ES-I3 (cell line): Measurements from ENCODE around the gene CDH4.

ENCODE experiments used
- H3K36me3 ChIP-seq: 2 replicates; pipeline ENCODE4 v1.6.1; 2013; ENCODE audit warnings: mild to moderate bottlenecking, low read length, control low read depth, moderate library complexity; ENCODE audit not compliant: insufficient read depth
- H3K4me1 ChIP-seq: 2 replicates; pipeline ENCODE4 v1.6.1; 2013; ENCODE audit warnings: mild to moderate bottlenecking, control low read depth, low read length; ENCODE audit not compliant: insufficient read depth
- H3K9ac ChIP-seq: 2 replicates; pipeline ENCODE4 v1.6.1; 2013; ENCODE audit warnings: low read depth, mild to moderate bottlenecking, low read length, moderate library complexity
- H3K9me3 ChIP-seq: 2 replicates; pipeline ENCODE4 v1.6.1; 2013; ENCODE audit warnings: mild to moderate bottlenecking, low read length, moderate library complexity; ENCODE audit not compliant: control insufficient read depth, insufficient read depth

CDH4 gene

DNA sequence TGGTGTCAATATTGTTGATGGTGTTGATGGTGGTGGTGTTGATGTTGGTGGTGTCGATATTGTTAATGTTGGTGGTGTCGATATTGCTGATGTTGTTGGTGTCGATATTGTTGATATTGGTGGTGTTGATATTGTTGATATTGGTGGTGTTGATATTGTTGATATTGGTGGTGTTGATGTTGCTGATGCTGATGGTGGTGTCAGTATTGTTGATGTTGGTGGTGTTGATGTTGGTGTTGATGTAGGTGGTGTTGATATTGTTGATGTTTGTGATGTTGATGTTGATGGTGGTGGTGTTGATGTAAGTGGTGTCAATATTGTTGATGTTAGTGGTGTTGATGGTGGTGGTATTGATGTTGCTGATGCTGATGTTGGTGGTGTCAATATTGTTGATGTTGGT is 240.0 kb downstream of the CDH4 start:
- Histone ChIP-seq H3K9me3 (no peaks in the 10 kb centered on the region), H3K9ac (no peak overlapping the region), H3K4me1 (peaks cover 10% of the 10 kb centered on the region), H3K36me3 (no peaks in the 10 kb centered on the region)

DNA sequence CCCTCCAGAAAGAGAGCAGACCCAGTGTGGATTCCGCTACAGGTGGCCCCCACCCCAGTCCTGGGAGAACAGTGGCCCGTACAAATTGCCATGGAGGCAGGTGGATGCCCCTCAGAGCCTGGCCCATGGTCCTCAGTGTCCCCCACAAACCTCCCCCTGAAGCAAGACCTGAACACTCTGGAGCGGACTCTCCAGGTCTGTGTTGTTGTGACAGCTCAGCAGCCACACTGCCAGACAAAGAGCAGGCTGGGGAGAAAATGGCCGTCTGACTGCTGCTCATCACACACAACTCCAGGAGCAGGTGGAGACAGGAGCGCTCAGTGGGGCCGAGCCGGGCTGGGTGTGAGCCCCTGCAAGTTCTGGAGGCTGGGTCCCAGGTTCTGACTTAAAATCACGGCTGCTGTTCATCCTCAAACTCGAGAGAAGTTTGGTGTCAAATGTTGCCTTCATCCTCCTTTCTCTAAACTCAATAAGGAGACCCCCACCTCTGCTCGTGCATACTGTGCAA is 241.8 kb downstream of the CDH4 start:
- no peaks in the 10 kb centered on the region for H3K9me3 ChIP-seq
- no peak overlapping the region for H3K9ac ChIP-seq
- peaks cover 10% of the 10 kb centered on the region for H3K4me1 ChIP-seq
- no peaks in the 10 kb centered on the region for H3K36me3 ChIP-seq

- Histone ChIP-seq H3K9ac (no peak overlapping the region), H3K36me3 (no peaks in the 10 kb centered on the region), H3K9me3 (no peaks in the 10 kb centered on the region), H3K4me1 (peaks cover 11% of the 10 kb centered on the region)
Measured at GRCh38 chr20:61494763-61495575, 242.9 kb downstream of the CDH4 start.

- no peaks in the 10 kb centered on the region for H3K9me3 ChIP-seq
- peaks cover 23% of the 10 kb centered on the region for H3K4me1 ChIP-seq
- no peak overlapping the region for H3K9ac ChIP-seq
- H3K36me3 ChIP-seq: no peaks in the 10 kb centered on the region
Measured at GRCh38 chr20:61497029-61497627, 245.1 kb downstream of the CDH4 start.

DNA sequence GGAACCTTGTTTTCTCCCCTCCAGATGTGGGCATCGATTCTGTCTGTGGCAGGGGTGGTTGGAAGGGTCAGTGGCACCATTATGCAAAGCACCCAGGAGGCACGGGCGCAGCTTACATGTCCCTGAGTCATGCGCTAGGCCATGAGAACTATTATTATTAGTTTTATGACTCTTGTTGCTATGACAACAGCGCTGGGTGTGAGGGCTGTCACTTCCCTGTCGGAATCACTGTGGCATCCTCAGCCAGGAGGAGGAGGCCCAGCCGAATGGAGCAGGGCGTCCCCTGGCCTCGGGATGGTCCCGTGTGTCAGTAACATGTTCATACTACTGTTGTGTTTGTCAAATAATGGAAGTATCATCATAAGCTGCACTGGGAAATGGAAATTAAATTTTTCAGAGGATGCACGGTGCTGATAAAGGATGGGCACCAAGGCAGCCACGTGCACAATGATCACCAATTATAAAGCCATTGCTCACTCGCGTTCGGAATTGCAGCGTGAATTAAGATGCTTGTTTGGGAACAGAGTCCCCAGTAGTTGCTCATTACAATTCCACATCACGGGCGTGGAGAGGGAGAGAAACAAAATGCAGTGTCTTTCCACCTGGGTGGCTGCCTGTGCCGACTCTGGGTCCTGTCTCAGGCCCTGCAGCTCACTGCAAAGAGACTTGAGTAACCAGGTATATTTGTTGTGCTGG is 247.9 kb downstream of the CDH4 start:
- Histone ChIP-seq H3K36me3 (no peaks in the 10 kb centered on the region), H3K9me3 (no peaks in the 10 kb centered on the region), H3K4me1 (peaks cover 23% of the 10 kb centered on the region), H3K9ac (no peak overlapping the region)

DNA sequence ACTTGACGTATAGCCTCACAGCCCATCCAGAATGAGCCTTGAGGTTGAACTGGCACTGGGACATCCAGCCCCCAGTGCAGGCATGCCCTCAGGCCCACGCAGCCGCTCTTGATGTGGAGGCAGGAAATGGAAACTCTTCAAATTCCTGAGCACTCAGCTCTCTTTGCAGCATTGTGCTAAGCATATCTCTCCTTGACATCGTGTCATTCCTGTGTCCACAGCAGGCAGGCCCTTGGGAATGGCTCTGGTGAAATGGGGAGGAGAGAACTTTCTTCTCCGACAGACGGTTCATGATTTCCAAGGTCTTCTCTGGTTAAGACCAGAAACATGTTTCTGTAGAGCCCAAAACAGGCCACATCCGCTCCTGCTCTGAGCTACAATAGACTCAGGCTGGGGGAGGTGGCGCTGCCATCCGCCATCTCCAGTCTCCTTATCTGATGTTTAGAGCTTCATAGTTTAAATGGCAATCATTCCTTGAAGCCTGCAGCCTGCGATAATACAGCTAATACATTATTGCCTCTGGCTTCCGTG is 248.8 kb downstream of the CDH4 start:
- no peak overlapping the region for H3K9ac ChIP-seq
- no peaks in the 10 kb centered on the region for H3K36me3 ChIP-seq
- no peaks in the 10 kb centered on the region for H3K9me3 ChIP-seq
- peaks cover 23% of the 10 kb centered on the region for H3K4me1 ChIP-seq

DNA sequence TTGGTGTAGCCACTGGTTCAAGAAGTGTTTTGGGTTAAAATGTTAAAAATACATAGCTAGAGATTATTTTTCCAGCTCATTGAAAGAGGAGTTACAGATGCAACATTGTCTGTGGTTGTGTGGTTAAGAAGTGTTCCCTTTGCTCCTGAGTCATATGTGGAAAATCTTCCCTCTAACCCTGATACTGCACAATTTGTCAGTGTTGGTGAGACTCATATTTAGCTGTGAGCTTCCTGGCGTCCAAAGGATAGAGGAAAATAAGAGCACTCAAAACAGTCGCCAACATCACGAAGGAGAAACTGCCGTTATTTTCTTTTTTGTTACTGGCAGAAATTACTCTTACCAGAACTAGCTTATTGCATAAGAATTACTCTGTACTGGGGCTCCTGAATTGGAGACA is 250.4 kb downstream of the CDH4 start:
- Histone ChIP-seq H3K36me3 (no peaks in the 10 kb centered on the region), H3K4me1 (peaks cover 13% of the 10 kb centered on the region), H3K9ac (no peak overlapping the region), H3K9me3 (no peaks in the 10 kb centered on the region)

- Histone ChIP-seq H3K4me1 (peaks cover 16% of the 10 kb centered on the region), H3K9me3 (no peaks in the 10 kb centered on the region), H3K36me3 (no peaks in the 10 kb centered on the region), H3K9ac (no peak overlapping the region)
Measured at GRCh38 chr20:61503106-61503505, 251.0 kb downstream of the CDH4 start.

DNA sequence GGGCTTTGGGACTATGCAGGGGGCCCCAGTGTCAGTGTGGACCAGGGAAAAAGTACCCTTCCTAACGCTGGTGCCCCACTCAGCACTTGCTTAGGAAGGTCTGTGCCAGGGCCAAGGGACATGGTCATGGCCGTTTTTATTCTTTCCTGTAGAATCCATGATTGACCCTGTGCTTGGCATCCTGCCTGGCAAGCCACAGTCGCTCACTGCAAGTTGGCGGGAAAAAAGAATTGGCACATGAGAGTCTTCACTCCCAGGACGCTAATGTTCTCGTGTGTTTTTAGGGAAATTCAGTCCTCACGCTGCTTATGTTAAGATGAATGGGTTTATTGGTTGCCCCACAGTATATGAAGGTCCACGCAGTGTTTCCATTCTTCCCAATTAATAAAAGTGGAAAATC is 253.4 kb downstream of the CDH4 start:
- H3K4me1 ChIP-seq: peaks cover 12% of the 10 kb centered on the region

DNA sequence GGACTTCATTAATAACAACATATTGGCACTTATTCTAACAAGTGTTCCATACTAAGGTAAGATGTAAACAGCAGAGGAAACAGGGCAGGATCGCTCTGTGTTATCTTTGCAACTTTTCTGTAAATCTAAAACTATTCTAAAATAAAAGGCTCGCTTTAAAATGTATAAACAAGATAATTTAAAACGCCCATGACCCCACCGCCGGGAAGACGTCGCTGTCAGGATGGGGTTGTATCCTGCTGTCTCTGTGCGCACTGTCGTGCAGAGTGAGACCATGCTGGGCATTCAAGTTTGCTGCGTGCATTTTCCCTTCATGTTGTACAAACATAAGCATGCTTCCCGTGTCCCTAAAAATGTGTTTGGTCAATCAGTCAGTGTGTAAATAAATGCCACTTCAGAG is 255.7 kb downstream of the CDH4 start:
- Histone ChIP-seq H3K36me3 (no peaks in the 10 kb centered on the region), H3K9ac (no peak overlapping the region), H3K4me1 (peaks cover 5% of the 10 kb centered on the region; the same call in 1 of the 2 replicates), H3K9me3 (no peaks in the 10 kb centered on the region)

More for the DNA sequence above, 253.4 kb downstream of the CDH4 start:
- H3K9me3 ChIP-seq: no peaks in the 10 kb centered on the region
- H3K36me3 ChIP-seq: no peaks in the 10 kb centered on the region
- H3K9ac ChIP-seq: no peak overlapping the region

- Histone ChIP-seq H3K9me3 (no peaks in the 10 kb centered on the region), H3K36me3 (no peaks in the 10 kb centered on the region), H3K4me1 (peaks cover 5% of the 10 kb centered on the region; the same call in 1 of the 2 replicates), H3K9ac (no peak overlapping the region)
Measured at GRCh38 chr20:61508301-61509096, 256.4 kb downstream of the CDH4 start.

- no peak overlapping the region for H3K9ac ChIP-seq
- peaks cover 21% of the 10 kb centered on the region for H3K4me1 ChIP-seq
- H3K9me3 ChIP-seq: no peaks in the 10 kb centered on the region
- H3K36me3 ChIP-seq: no peaks in the 10 kb centered on the region
Measured at GRCh38 chr20:61510778-61511330, 258.8 kb downstream of the CDH4 start.

- H3K9me3 ChIP-seq: no peaks in the 10 kb centered on the region
- H3K9ac ChIP-seq: no peak overlapping the region
- H3K36me3 ChIP-seq: no peaks in the 10 kb centered on the region
- peaks cover 21% of the 10 kb centered on the region for H3K4me1 ChIP-seq
Measured at GRCh38 chr20:61512475-61512874, 260.4 kb downstream of the CDH4 start.
